ENCODE data around the gene ECM2.

ECM2 gene

GRCh38 chr9:92503156-92503555, 32.6 kb downstream of the ECM2 start:
- no peak for TF ChIP-seq CTCF (IDR thresholded peaks at IDR 0.05; ENCODE audit: low read depth, low read length)

GRCh38 chr9:92501671-92502393, 34.0 kb downstream of the ECM2 start:
- H3K4me3 ChIP-seq (replicated peaks in 1 of 2; ENCODE audit: low read depth in 2 of 2, low read length in 2 of 2), result no peak overlapping the region
- DNase-seq (ENCODE audit: low read depth in 2 of 2), result peak; percentile 55 to 75
- TF ChIP-seq CTCF (IDR thresholded peaks at IDR 0.05; ENCODE audit: low read depth, low read length), result peak; percentile 66

More at GRCh38 chr9:92503156-92503555, 32.6 kb downstream of the ECM2 start:
- no peak overlapping the region for H3K4me3 ChIP-seq (replicated peaks in 1 of 2; ENCODE audit: low read depth in 2 of 2, low read length in 2 of 2)
- no peak for DNase-seq (ENCODE audit: low read depth in 2 of 2)

- no peak for TF ChIP-seq CTCF (IDR thresholded peaks at IDR 0.05; ENCODE audit: low read depth, low read length)
- no peak overlapping the region for H3K4me3 ChIP-seq (replicated peaks in 1 of 2; ENCODE audit: low read depth in 2 of 2, low read length in 2 of 2)
- no peak for DNase-seq (ENCODE audit: low read depth in 2 of 2)
These were observed 35.1 kb downstream of the ECM2 start for GRCh38 chr9:92500725-92501124.

- no peak for DNase-seq (ENCODE audit: low read depth in 2 of 2)
- no peak overlapping the region for H3K4me3 ChIP-seq (replicated peaks in 1 of 2; ENCODE audit: low read depth in 2 of 2, low read length in 2 of 2)
- TF ChIP-seq CTCF (IDR thresholded peaks at IDR 0.05; ENCODE audit: low read depth, low read length), result no peak
These were observed 36.1 kb downstream of the ECM2 start for GRCh38 chr9:92499701-92500100.

- TF ChIP-seq CTCF (IDR thresholded peaks at IDR 0.05; ENCODE audit: low read depth, low read length), result no peak
- no peak overlapping the region for H3K4me3 ChIP-seq (replicated peaks in 1 of 2; ENCODE audit: low read depth in 2 of 2, low read length in 2 of 2)
- DNase-seq (ENCODE audit: low read depth in 2 of 2), result peak in 1 of 2 donors; percentile 43
These were observed 39.2 kb downstream of the ECM2 start for GRCh38 chr9:92496396-92497176.

GRCh38 chr9:92494856-92495255, 40.9 kb downstream of the ECM2 start:
- no peak for DNase-seq (ENCODE audit: low read depth in 2 of 2)
- no peak for TF ChIP-seq CTCF (IDR thresholded peaks at IDR 0.05; ENCODE audit: low read depth, low read length)
- H3K4me3 ChIP-seq (replicated peaks in 1 of 2; ENCODE audit: low read depth in 2 of 2, low read length in 2 of 2), result no peak overlapping the region

All from cardiac fibroblast (primary cell).